Anterior cingulate cortex (tissue), 58 donors: ENCODE data around the gene KCP.

Source experiments
- DNase-seq, 58 donors: peaks; one replicate each; lab custom pipeline; 2025; lab: John Stamatoyannopoulos, UW

Gene KCP

DNA sequence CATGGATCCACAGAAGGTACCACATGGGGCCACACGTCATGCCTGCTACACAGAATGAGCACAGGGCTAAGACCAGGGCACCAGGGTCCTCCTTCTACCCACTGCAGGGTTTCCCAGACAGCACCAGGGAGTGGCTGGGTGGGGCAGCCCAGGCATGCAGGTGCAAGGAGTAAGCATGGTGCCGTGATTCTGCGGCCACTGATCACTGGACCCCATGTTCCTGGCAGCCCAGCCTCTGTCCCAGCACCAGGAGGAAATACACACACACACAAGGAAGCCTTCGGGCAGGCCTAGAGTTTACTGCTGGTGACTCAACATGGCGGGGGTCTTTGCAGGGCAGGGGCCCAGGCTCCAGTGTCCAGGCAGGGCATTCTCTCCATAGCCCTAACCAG, 33.9 kb downstream of the KCP start:
- no peak for DNase-seq

DNA sequence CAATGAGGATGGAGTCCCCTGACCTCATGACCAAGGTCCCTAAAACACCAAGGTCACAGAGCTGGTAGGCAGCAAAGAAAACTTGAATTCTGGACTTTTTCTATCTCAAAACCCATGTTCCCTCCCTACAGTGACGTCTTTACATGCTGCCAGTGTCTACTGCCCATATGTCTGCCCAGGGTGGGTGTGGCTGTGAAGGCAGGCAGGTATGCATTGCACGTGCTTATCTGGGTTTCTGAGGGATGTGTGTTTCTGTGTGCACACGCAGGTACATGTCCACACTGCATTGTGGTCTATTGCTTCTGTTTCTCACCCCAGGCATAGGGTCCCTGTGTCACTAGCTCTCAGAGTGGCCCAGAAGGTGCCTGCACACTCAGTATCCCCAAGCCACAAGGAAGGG, 34.4 kb downstream of the KCP start:
- no peak for DNase-seq

DNA sequence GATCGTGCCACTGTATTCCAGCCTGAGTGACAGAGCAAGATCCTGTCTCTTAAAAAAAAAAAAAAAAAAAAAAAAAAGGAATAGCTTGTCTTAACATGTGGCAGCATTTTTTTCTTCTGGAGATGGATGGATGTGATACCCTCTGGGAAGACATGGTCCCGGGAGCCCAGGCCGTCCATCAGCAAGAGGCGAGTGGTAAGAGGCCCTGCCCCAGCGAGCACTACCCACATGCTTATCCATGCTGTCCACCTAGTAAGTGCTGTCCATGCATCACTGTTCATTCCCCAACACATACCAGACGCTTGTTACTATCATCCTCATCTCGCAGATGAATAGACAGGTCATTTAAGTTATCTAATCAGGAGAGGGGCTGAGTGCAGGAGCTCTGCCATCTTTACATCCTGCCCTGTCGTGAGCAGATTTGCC, 35.0 kb downstream of the KCP start:
- no peak for DNase-seq

DNA sequence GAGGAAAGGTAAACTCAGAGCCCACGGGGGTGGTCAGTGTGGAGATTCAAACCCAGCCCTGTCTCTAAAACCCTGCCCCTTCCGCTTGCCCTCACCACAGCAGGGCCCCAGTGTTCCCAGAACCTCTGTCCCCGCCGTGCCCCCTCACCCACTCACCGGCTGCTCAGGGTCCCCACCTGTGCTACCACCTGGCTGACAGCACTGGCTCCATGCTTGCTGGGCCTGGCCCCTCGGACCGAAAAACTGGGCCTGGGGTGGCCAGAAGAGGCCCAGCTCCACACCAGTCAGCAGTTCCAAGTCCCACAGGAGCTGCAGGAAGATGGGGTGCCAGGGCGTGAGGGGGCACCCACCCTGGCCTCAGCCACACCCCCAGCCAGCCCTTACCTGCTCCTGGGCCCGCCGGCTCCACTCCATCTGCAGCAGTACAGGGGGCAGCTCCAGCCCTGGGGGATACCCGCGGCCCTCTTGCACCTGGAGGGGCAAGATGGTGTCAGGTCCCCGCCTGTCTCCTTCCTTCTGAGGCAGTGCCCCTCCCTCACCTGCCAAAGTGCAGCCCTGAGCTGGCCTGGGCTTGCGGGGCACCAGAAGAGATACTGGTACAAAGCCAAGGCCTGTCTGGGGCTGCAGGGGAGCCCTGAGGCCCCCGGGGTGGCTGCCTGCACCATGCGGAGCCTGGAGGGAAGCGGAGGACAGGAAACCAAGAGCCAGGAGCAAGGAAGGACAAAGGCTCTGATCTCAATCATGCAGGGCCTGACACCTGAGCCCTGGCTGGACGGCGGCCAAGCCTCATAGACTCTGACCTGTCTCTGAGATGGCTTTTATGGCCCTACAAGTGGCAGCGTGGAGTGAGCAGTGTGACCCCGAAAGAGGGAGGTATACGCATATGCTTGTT, 36.1 kb downstream of the KCP start:
- DNase-seq: no peak

DNA sequence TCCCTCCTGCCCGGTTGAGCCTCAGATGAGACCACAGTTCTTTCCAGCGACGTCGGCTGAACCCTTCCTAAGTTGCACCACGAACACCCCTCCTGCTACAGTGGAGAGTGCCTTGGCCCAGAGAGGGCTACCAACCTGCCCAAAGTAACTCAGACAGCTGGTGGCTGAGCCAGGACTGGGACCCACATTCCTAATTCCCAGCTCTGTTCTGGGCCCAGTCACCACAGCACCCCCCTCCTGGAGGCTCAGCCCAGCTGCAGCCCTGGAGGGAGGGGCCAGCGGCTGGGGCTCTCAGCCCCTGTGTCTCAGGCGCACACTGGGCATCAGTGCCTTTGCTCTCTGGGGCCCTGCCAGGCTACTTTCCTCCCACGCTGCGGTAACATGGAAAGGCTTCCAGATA, 37.3 kb downstream of the KCP start:
- peak in 4 of 58 donors; percentile 3 to 19 (median 11) for DNase-seq

DNA sequence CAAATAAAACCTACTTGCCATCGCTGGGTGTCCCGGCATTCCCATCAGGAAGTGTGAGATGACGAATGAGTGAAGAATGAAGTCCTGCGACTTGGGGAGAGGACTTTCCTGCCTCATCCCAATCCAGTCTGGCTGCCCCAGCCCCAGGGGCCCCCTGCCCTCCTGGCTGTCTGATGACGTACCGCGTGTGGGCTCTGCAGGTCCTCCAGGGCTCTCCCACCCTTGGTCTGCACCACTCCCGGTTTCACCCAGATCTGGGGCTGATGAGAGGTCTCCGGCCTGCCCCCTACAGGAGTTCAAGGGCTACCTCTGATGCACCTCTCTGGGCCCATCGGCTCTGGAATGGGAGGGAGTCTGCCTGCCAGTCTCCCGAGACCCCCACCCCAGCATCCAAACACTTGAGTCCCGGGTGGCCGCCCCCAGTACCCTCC, 38.1 kb downstream of the KCP start:
- DNase-seq: no peak

DNA sequence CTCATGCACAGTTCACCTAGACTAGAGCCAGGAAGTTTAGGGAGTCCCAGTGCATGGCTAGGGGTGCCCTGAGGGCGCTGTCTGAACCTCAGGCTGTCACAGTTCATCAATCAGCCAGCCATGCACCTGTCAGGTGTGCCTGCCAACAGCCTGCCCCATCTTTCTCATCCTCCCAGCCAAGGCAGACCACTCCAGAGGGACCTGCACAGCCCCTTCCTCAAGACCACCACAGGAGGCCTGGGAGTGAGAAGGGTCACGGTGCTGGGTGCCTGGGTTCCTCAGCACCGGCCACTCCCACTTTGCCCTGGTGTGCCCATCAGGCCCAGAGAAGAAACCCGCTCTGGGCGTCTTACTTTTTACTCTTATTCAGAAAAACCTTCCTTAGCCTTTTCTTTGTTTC, 39.5 kb downstream of the KCP start:
- no peak for DNase-seq

DNA sequence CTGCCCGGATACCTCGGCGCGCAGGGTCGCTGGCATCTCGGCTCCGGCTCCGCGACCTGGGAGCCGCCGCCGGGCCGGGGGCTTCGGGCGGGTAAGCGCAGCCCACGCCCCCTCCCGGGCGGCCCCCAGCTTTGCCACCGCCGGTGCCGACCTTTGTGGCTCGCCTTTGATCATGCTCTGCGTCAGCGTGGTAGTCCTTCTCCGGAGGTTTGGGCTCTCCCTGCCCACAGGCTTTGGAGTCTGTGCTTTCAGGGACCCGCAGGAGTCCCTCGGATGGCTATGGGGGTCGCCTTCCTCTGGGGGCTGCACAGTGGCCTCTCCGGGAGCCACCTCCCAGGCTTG, 40.6 kb downstream of the KCP start:
- no peak for DNase-seq

DNA sequence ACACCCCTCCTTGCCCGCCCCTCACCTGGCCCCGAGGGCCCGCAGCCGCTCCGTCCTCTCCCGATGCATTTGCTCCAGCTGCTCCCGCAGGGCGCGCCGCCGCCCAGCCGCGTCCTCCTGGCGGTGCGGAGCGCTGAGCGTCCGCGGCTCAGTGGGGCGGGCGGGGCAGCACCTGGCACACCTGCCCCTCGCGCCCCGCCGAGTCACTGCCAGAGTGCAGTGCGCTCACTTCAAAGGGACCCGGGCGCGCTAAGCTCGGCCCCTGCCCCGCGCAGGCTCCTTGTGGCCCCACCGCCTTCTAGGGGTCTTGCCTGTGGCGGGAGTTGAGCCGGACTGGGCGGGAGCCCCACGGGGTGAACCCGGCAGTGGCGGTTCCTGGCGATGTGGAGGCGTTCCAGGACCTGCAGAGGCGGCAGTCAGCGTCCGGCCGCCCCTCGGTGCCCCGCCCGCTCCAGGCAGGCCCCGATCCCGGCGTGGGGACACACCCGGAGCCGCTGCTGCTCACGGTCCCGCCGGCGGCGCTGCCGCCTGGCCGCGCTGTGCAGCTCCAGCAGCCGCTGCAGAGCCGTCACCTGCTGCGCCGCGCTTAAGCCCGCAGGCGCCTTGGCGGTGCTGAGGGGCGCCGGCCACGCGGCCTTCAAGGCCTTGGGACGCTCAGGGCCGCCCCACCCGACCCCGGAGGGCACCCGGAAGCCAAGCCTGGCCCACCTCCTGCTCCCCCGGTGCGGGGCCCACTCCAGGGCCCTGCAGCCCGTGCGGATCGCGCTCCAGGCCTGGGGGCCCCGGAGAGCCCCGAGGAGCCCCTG, 41.2 kb downstream of the KCP start:
- DNase-seq: peak in 42 of 58 donors; percentile 5 to 68 (median 26)

DNA sequence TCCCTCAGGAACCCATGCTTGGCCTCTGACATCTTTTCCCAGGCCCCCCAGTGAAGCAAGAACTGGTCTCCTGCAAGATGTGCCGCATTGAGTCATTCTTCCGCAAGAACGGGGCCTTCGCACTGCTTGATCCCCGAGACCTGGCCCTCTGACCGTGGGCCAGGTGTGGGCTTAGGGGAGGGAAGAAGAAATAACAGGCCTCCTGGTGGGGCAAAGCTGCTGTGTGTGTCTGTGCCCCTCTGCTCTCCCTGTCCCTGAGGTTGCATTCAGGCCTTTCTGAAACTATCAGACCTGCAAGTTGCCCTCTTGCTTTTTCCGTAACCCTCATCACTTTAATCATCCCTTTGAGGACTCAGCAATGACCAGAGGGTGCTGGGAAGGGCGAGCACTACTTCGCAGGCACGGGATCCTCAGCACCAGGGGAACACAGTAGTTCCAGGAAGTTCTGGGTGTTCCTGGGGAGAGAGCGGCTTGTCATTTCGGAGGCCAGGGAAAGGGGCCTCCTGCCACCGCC, 41.8 kb downstream of the KCP start:
- no peak for DNase-seq

DNA sequence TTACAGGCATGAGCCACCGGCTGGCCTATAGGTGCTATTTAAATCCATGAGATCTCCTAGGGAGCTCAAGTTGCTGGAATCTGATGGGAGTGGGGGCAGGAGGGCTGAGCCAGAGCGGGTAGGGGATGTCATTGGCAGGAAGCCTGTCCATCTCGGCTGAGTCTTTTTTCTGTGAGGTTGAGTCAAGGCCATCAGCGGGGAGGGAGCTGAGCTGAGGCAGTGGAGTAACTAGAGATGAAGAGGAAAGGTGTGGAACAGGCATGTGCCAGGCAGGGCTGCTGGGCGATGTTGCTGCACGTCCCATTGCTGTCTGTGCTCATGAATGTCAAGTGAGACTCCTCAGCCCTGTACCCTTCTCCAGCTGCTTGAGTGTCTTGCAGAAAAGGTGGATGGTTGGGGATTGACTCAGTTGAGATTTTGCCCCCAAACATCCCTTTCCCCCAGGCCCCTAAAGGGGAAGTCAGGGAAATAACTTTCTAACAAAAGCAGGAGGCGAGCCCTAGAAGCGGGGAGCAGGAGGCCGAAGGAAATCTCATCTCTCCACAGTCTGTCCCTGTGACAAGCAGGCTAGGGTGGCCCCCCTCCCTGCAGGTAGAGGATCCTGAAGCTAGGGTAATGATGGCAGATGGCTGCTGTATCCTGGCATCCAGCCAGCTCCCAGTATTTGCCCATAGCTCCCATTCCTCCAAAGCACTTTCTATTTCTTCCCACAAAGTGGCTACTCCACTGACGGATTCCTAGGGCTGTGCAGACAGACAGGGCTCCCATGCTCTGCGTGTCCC, 42.5 kb downstream of the KCP start:
- DNase-seq: peak in 2 of 58 donors; percentile 7

DNA sequence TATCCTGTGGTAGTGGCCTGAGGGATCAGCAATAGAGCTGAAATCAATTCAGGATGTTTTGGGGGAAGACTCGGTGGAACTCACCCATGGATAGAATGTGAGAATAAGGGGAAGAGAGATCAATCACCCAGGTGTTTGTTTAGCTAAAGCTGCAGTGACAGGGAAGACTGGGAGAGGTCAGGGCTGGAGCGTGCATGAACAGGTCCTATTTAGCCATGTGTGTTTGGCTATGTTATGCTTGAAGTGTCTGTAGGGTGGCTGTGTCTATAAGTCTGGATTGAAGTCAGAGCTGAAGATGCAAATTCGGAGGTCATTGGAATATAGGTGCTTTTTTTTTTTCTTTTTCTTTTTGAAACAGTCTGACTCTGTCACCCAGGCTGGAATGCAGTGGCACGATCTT, 43.3 kb downstream of the KCP start:
- no peak for DNase-seq

DNA sequence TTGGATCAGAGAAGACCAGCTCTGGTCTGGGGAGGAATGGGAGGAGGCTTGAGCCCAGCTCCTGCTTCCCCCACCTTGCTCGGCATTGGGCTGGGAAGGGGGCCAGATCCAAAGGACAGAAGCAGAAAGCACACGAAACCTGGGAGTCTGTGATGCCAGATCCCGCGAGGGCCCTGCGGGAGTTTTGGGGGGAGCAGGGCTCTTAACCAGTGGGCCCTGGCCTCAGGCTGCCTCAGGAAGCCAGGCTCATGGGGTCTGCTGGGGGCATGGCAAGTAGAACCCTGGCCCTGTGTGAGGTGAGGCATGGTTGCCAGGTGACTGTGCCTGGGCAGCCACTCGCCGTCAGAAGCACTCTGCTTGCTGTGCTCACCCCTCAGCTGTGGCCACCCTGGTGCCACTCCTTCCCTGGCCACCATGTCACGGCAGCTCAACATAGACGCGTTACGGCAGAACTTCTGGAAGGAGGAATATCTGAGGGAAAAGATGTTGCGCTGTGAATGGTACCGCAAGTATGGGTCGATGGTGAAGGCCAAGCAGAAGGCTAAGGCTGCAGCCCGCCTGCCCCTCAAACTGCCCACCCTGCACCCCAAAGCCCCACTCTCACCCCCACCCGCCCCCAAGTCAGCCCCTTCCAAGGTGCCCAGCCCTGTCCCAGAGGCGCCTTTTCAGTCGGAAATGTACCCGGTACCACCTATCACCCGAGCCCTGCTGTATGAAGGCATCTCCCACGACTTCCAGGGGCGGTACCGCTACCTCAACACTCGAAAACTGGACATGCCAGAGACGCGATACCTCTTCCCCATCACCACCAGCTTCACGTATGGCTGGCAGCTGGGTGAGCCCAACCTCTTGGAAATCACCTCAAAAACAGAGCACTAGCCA, 44.3 kb downstream of the KCP start:
- DNase-seq: no peak

DNA sequence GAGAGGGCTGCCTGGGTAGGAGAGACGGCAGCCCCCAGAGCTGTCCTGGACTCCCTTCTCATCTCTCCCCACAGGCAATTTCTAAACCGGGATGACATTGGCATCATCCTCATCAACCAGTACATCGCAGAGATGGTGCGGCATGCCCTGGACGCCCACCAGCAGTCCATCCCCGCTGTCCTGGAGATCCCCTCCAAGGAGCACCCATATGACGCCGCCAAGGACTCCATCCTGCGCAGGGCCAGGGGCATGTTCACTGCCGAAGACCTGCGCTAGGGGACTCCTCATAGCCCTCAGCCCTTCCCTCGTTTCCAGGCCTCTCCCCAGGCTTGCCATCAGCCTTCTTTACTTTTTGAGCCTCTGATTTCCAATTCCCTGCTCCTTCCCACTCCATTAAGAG, 45.2 kb downstream of the KCP start:
- no peak for DNase-seq

DNA sequence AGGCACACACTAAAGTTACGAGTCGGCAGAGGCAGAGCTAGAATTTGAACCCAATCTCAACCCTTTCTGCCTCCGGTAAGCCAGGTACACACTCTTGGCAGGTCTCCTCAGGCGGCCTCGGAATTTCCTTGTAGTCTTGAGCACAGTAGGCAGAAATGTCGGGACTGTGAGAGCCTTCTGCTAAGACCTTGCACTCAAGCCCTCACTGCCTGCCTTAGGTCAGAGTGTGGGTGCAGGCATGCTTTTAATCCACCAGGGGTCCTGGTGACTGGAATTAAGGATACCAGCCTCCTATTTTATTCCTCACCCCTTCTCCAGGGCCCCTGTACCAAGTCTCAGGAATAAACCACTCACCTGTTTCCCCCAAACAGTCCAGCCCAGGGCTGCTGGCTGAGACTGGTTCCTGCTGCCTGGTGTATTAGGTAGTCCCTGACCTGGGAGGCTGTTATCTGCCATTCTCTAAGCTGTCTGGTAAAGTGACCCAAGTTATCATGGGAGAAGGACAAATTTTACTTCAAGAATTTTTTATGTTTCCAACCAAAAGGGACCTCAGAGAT, 47.0 kb downstream of the KCP start:
- DNase-seq: peak in 4 of 58 donors; percentile 15 to 51 (median 29)

DNA sequence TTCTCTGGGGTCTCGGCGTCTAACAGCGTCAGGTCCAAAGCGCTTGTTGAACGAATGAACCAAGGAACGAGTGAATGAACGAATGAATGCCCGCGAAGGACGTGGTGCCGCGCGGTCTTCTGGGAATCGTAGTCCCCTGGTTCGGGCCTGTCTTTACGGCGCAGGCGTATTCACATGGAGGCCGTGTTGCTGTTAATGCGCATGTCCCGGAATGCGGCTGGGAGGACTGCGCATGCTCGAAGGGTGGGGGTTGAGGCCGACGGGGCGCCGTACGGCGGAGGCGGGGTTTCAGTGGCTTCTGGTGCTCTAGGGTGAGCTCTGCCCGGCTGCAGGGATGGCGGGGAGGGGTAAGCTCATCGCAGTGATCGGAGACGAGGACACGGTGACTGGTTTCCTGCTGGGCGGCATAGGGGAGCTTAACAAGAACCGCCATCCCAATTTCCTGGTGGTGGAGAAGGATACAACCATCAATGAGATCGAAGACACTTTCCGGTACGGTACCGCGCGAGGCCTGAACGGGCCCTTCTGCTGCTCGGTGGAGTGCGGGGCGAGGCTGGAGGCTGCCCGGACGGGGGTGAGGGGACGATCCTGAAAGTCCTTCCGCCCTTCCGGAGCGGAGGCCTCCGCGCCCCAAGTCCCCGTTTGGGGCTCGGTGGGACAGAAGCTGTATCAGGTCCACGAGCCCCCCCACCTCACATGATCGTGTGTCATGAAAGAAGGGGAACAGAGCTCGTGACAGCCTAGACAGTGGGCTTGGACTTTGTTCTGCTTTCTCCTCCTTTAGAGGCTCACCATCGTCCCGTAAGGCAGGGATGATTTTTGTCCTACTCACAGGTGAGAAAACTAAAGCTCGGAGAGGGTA, 47.7 kb downstream of the KCP start, which contains the start of gene ATP6V1F:
TSS of gene ATP6V1F (plus strand) at position 286 of the 862 bp plus-strand sequence. CDS start at position 335, 49 bp downstream.
- peak; percentile 79 to 97 (median 94) for DNase-seq

DNA sequence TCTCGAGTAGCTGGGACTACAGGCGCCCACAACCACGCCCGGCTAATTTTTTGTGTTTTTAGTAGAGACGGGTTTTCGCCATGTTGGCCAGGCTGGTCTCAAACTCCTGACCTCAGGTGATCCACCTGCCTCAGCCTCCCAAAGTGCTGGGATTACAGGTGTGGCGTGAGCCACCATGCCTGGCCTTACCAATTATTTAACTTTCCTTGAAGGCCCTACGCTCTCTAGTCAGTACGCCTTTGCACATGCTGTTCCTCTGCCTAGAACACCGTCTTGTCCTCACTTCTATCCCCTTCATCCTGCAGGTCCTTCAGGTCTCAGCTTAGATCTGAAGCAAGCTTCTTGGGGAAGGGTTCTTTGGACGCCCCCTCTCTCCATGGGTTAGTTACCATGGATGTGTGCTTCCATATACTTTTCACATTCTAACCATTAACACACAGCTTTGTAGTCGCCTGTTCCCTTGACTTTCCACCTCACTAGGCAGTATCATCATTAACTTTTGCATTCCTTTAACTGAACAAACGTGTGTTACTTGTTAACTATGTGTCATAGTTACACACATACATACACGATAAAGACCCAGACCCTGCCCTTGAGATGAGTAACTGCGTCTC, 48.4 kb downstream of the KCP start:
- DNase-seq: no peak
